Lower lobe of right lung (tissue), 2 donors: ENCODE measurements around the gene RAB3B. TPM values are rescaled to one million over a fixed set of nuclear protein-coding genes. Genes with fewer than 3 reads are reported as not detected.

Experiments used
- ATAC-seq, 2 donors: fragments of 200-7000 bp; cut with Tn5 transposase; one replicate each; pipeline ENCODE4 v1.9.1; 2020 to 2022; ENCODE audit warnings: mild to moderate bottlenecking in 2 of 2, moderate library complexity in 2 of 2
- DNase-seq: peaks from one replicate; pipeline ENCODE4 v3.0.0-alpha.2; 2020
- H3K27ac ChIP-seq: fragments of 200-600 bp; one replicate; pipeline ENCODE4 v1.8.0; 2022
- H3K27me3 ChIP-seq: fragments of 200-600 bp; one replicate; pipeline ENCODE4 v1.8.0; 2022; ENCODE audit warnings: low read depth
- H3K36me3 ChIP-seq: fragments of 200-600 bp; one replicate; pipeline ENCODE4 v1.8.0; 2022; ENCODE audit warnings: mild to moderate bottlenecking
- H3K4me1 ChIP-seq: fragments of 200-600 bp; one replicate; pipeline ENCODE4 v1.8.0; 2022
- H3K4me3 ChIP-seq: fragments of 200-600 bp; one replicate; pipeline ENCODE4 v1.8.0; 2022; ENCODE audit warnings: mild to moderate bottlenecking
- H3K9me3 ChIP-seq: fragments of 200-600 bp; one replicate; pipeline ENCODE4 v1.8.0; 2022
- intact Hi-C: fragments of 100-400 bp; cut with DNase I; formaldehyde crosslinking; loops from one replicate; pipeline ENCODE4 v1.11.0; 2022
- total RNA-seq: library from RNA; stranded (reverse); fragmentation: NEBNext Ultra II Directional; extraction: Animal tissue kit (Norgen Biotek cat#: 25700); gene quantifications from one replicate; pipeline ENCODE4 v1.2.1, GENCODE V29; 2021
- TF ChIP-seq, protein P1 (sequence below): fragments of 200-600 bp; IDR thresholded peaks from one replicate; pipeline ENCODE4 v1.8.0; 2022; ENCODE audit warnings: antibody characterized with exemption, mild to moderate bottlenecking
- donor health status: DM: no; HTN: yes; CAD: no; lungs with severe emphysema.

Gene RAB3B
- total RNA-seq, 1 donor from 2014 or later: 0.06 TPM

DNA sequence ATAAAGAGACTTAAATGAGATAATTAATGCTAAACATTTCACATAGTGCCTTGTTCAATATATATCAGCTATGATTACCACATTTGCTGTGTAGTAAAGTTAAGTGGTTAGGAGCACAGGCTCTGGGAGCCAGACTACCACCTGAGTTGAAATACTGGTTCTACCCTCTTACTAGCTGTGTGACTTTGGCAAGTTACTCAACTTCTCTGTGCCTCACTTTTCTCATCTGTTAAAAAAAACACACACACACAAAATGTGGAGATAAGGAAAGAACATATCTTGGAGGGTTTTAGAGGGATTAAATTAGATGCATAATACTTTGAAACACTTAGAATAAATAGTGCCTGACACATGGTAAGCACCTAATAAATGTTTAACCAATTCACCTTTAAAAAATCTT is 60.2 kb downstream of the RAB3B start:
- Histone ChIP-seq H3K4me1 (no peaks in the 10 kb centered on the region), H3K9me3 (no peaks in the 10 kb centered on the region), H3K4me3 (no peak overlapping the region), H3K27me3 (peaks cover 18% of the 10 kb centered on the region), H3K27ac (no peak overlapping the region), H3K36me3 (no peaks in the 10 kb centered on the region)
- TF ChIP-seq, protein P1, sequence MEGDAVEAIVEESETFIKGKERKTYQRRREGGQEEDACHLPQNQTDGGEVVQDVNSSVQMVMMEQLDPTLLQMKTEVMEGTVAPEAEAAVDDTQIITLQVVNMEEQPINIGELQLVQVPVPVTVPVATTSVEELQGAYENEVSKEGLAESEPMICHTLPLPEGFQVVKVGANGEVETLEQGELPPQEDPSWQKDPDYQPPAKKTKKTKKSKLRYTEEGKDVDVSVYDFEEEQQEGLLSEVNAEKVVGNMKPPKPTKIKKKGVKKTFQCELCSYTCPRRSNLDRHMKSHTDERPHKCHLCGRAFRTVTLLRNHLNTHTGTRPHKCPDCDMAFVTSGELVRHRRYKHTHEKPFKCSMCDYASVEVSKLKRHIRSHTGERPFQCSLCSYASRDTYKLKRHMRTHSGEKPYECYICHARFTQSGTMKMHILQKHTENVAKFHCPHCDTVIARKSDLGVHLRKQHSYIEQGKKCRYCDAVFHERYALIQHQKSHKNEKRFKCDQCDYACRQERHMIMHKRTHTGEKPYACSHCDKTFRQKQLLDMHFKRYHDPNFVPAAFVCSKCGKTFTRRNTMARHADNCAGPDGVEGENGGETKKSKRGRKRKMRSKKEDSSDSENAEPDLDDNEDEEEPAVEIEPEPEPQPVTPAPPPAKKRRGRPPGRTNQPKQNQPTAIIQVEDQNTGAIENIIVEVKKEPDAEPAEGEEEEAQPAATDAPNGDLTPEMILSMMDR: no peak
- ATAC-seq: no peak
- DNase-seq: no peak
- intact Hi-C loops: no loop called here

DNA sequence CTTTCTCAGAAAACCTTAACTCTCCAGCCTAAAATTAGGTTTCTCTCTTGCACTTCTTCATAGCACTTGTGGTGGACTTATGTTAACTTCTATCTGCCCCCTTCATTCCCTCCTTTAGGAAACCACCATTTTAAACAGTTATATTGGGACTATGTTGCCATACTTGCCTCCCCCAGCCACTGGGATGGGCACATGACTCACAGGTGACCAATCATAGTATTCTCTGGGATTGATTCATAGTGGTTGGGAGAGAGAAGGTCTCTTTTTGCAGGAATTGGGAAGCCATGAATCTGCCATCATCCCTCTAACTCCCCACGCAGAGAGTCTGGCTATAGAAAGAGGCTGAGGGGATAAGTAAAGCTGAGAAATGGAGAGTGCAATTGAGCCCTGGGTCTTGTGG is 61.6 kb downstream of the RAB3B start:
- Histone ChIP-seq H3K27ac (no peak overlapping the region), H3K4me3 (no peak overlapping the region), H3K36me3 (no peaks in the 10 kb centered on the region), H3K9me3 (no peaks in the 10 kb centered on the region), H3K4me1 (no peaks in the 10 kb centered on the region), H3K27me3 (peaks cover 18% of the 10 kb centered on the region)
- no peak for DNase-seq
- TF ChIP-seq, protein P1: no peak
- no peak for ATAC-seq
- intact Hi-C loops: no loop called here

DNA sequence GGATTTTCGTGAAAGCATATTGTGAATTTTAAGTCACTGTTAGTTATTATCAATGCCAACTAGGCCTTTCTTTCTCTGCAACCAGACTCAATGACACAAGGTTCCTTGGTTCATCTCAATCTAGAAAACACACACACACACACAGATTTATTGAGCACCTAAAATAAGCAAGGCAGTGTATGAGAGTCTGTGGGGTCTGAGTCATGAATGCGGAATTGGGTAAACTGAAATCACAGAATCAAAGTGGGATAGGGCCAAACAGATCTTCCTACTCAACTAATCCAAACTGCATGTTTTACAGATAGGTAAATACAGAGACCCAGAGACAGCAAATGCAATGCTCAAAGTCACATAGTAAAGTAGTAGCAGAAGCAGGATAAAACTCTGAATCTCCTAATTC is 63.5 kb downstream of the RAB3B start:
- Histone ChIP-seq H3K4me3 (no peak overlapping the region), H3K4me1 (no peaks in the 10 kb centered on the region), H3K27ac (no peak overlapping the region), H3K36me3 (no peaks in the 10 kb centered on the region), H3K27me3 (peaks cover 27% of the 10 kb centered on the region), H3K9me3 (no peaks in the 10 kb centered on the region)
- ATAC-seq (no peak), DNase-seq (no peak)
- TF ChIP-seq, protein P1: no peak
- intact Hi-C loops: no loop called here

DNA sequence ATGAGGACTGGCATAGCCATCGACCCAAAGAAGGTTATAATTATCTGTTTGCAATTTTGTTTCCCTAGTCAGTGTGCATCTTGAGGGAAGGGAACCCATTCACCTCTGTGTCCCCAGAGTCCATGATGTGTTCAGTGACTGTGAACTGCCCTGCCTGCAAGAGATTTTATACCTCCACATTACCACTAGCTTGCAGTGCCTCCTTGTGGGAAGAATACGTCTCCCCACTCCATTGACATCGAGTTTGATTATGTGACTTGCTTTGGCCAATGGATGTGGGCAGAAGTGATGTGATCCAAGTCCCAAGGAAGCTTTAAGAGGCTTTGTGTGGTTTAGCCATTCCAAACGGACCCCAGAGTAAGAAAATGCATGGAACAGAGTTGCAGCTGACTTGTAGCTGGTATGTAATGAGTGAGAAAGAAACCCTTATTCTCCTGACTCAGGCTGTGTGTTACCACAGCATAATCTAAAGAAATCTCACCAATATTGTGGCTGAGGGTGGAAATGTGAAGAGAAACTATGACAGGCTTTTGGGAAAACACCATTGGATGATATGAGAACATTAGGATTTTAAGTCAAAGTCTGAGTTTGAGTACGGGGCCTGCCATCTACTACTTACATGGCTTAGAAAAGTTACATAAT is 64.2 kb downstream of the RAB3B start:
- Histone ChIP-seq H3K27me3 (peaks cover 27% of the 10 kb centered on the region), H3K4me3 (no peak overlapping the region), H3K27ac (no peak overlapping the region), H3K36me3 (no peaks in the 10 kb centered on the region), H3K4me1 (no peaks in the 10 kb centered on the region), H3K9me3 (no peaks in the 10 kb centered on the region)
- intact Hi-C loops: no loop called here
- ATAC-seq: no peak
- DNase-seq: no peak
- TF ChIP-seq, protein P1: no peak

DNA sequence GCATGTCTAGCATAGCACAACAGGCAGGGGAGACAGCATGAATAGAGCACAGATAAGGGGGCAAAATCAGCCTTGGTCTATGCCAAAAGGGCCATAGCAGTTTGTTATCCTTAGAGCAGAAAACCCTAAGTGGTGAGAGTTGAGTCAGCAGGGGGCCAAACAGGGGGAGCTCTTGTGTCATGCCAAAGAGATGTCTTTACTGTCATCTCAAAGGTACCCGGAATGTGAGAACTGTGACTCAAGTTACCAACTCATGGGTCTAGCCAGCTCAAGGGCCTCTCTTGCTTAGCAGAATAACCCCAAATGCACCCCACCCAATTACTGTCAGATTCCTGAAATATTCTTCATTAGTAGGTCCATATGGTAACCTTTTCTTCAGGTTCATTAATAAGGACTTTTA is 66.0 kb downstream of the RAB3B start:
- DNase-seq: no peak
- Histone ChIP-seq H3K27me3 (peaks cover 17% of the 10 kb centered on the region), H3K36me3 (no peaks in the 10 kb centered on the region), H3K9me3 (no peaks in the 10 kb centered on the region), H3K4me1 (no peaks in the 10 kb centered on the region), H3K4me3 (no peak overlapping the region), H3K27ac (no peak overlapping the region)
- TF ChIP-seq, protein P1: no peak
- intact Hi-C loops: no loop called here
- ATAC-seq: no peak

DNA sequence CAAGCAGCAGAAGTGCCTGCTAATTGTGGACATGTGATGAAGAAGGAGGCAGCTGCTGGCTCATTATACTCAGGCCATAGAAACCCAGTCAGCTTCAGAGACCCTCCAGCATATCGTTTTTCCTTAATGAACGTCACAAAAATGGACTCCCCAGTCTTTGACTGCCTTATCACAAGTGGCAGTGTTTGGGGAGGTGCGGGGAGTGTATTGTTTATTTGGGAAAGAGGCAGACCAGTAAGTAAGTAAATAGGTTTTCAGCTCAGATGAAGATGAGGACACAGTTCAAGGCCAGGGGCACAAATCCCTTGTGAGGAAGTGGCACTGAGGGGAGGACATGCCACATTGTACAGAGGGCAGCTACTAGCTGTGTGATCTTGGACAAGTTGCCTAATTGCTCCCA is 68.5 kb downstream of the RAB3B start:
- Histone ChIP-seq H3K27ac (no peak overlapping the region), H3K9me3 (no peaks in the 10 kb centered on the region), H3K36me3 (no peaks in the 10 kb centered on the region), H3K4me3 (no peak overlapping the region), H3K4me1 (no peaks in the 10 kb centered on the region), H3K27me3 (peaks cover 27% of the 10 kb centered on the region)
- ATAC-seq: no peak
- TF ChIP-seq, protein P1: no peak
- intact Hi-C loops: no loop called here
- DNase-seq: no peak
